Measurements from ENCODE around the gene CC2D1B.
"Not testable (repeated sequence)": the region's sequence is repeated elsewhere in the genome, so short reads cannot be mapped to it uniquely, and the experiment has no call there.

The CC2D1B gene

GRCh38 chr1:52402860-52403240 is 36.8 kb upstream of the CC2D1B start:
- in situ Hi-C loops (cut with MboI; ENCODE audit: low pct_unique_long_range_greater_than_20kb, low sequenced_read_pairs, unreplicated experiment): no loop called here
- no peak for DNase-seq (ENCODE audit: low spot score)
- TF ChIP-seq CTCF (IDR thresholded peaks at IDR 0.05; ENCODE audit: extremely low read depth, insufficient read depth, missing control alignments): no peak

- no peak for DNase-seq (ENCODE audit: low spot score)
- in situ Hi-C loops (cut with MboI; ENCODE audit: low pct_unique_long_range_greater_than_20kb, low sequenced_read_pairs, unreplicated experiment): no loop called here
- TF ChIP-seq CTCF (IDR thresholded peaks at IDR 0.05; ENCODE audit: extremely low read depth, insufficient read depth, missing control alignments): no peak
Measured at GRCh38 chr1:52400131-52400530, 34.1 kb upstream of the CC2D1B start.

- in situ Hi-C loops (cut with MboI; ENCODE audit: low pct_unique_long_range_greater_than_20kb, low sequenced_read_pairs, unreplicated experiment): no loop called here
- DNase-seq (ENCODE audit: low spot score): no peak
- TF ChIP-seq CTCF (IDR thresholded peaks at IDR 0.05; ENCODE audit: extremely low read depth, insufficient read depth, missing control alignments): no peak
Measured at GRCh38 chr1:52399629-52400028, 33.6 kb upstream of the CC2D1B start.

GRCh38 chr1:52393174-52393573 is 27.2 kb upstream of the CC2D1B start:
- in situ Hi-C loops (cut with MboI; ENCODE audit: low pct_unique_long_range_greater_than_20kb, low sequenced_read_pairs, unreplicated experiment): no loop called here
- no peak for TF ChIP-seq CTCF (IDR thresholded peaks at IDR 0.05; ENCODE audit: extremely low read depth, insufficient read depth, missing control alignments)
- no peak for DNase-seq (ENCODE audit: low spot score)

- TF ChIP-seq CTCF (IDR thresholded peaks at IDR 0.05; ENCODE audit: extremely low read depth, insufficient read depth, missing control alignments): no peak
- DNase-seq (ENCODE audit: low spot score): no peak
- in situ Hi-C loops (cut with MboI; ENCODE audit: low pct_unique_long_range_greater_than_20kb, low sequenced_read_pairs, unreplicated experiment): no loop called here
Measured at GRCh38 chr1:52386458-52386857, 20.5 kb upstream of the CC2D1B start.

- TF ChIP-seq CTCF (IDR thresholded peaks at IDR 0.05; ENCODE audit: extremely low read depth, insufficient read depth, missing control alignments): no peak
- no peak for DNase-seq (ENCODE audit: low spot score)
- in situ Hi-C loops (cut with MboI; ENCODE audit: low pct_unique_long_range_greater_than_20kb, low sequenced_read_pairs, unreplicated experiment): no loop called here
Measured at GRCh38 chr1:52385376-52385775, 19.4 kb upstream of the CC2D1B start.

- DNase-seq (ENCODE audit: low spot score); in situ Hi-C loops (cut with MboI; ENCODE audit: low pct_unique_long_range_greater_than_20kb, low sequenced_read_pairs, unreplicated experiment): not testable (repeated sequence)
Measured at GRCh38 chr1:52369851-52370250, 3.8 kb upstream of the CC2D1B start.

All from GM13977 (cell line).